A673 (cell line): ENCODE measurements around the gene GJB4. TPM values are rescaled to one million over a fixed set of nuclear protein-coding genes. Genes with fewer than 3 reads are reported as not detected.

Experiments
- BruUV-seq: library from RNA; stranded (reverse); fragments of 400-500 nt; replicated peaks from 2 replicates; lab custom pipeline; 2021; lab: Mats Ljungman, UMichigan
- CTCF ChIA-PET: fragments of 300-600 bp; sonication (Branson Sonifier 250); formaldehyde crosslinking; loops from one replicate; lab custom pipeline; 2022; ENCODE audit warnings: antibody characterized with exemption; lab: Charles Lee
- POLR2A ChIA-PET: fragments of 300-600 bp; sonication (Branson Sonifier 250); formaldehyde crosslinking; loops from one replicate; lab custom pipeline; 2022; ENCODE audit warnings: antibody characterized with exemption; ENCODE audit not compliant: low non-redundant PET; lab: Charles Lee
- DNase-seq: peaks from one replicate; pipeline ENCODE4 v3.0.0-alpha.2; 2015; ENCODE audit warnings: low spot score
- H3K27ac ChIP-seq: fragments of 200-600 bp; sonication (generic); 2 replicates; pipeline ENCODE4 v1.5.1; 2016; ENCODE audit warnings: mixed run types, low read depth, mild to moderate bottlenecking, mixed read lengths, antibody characterized with exemption, low read length; ENCODE audit not compliant: poor library complexity, severe bottlenecking
- H3K27me3 ChIP-seq: fragments of 200-600 bp; sonication (generic); replicated peaks from 2 replicates; pipeline ENCODE4 v1.6.1; 2017; ENCODE audit warnings: mixed run types, low read depth, mild to moderate bottlenecking, mixed read lengths, antibody characterized with exemption, low read length; ENCODE audit not compliant: insufficient read depth, poor library complexity
- H3K36me3 ChIP-seq: fragments of 200-600 bp; sonication (generic); 2 replicates; pipeline ENCODE4 v1.6.1; 2016; ENCODE audit warnings: mixed run types, mild to moderate bottlenecking, mixed read lengths, antibody characterized with exemption, low read length; ENCODE audit not compliant: insufficient read depth, poor library complexity, severe bottlenecking
- H3K4me1 ChIP-seq: fragments of 200-600 bp; sonication (generic); 2 replicates; pipeline ENCODE4 v1.6.1; 2017; ENCODE audit warnings: mixed run types, mild to moderate bottlenecking, mixed read lengths, antibody characterized with exemption, low read length; ENCODE audit not compliant: insufficient read depth, poor library complexity, severe bottlenecking
- H3K4me3 ChIP-seq: fragments of 200-600 bp; sonication (generic); 2 replicates; pipeline ENCODE4 v1.5.1; 2016; ENCODE audit warnings: low read depth, mixed run types, mild to moderate bottlenecking, mixed read lengths, low read length; ENCODE audit not compliant: poor library complexity, severe bottlenecking
- H3K9me3 ChIP-seq: fragments of 200-600 bp; sonication (generic); 2 replicates; pipeline ENCODE4 v1.6.1; 2016; ENCODE audit warnings: mixed run types, low read depth, mild to moderate bottlenecking, mixed read lengths, antibody characterized with exemption, low read length; ENCODE audit not compliant: poor library complexity, severe bottlenecking
- CTCF ChIP-seq: fragments of 300-800, 200-600 bp; sonication (generic); conservative IDR thresholded peaks from 2 replicates; pipeline ENCODE4 v1.5.1; 2017; ENCODE audit warnings: low read depth, mild to moderate bottlenecking, antibody characterized with exemption, low read length, moderate library complexity, mixed read lengths
- EZH2 ChIP-seq: fragments of 200-600 bp; sonication (generic); IDR thresholded peaks from 2 replicates; pipeline ENCODE4 v1.6.1; 2017; ENCODE audit warnings: borderline replicate concordance, low read depth, mild to moderate bottlenecking, mixed read lengths, antibody characterized with exemption, low read length; ENCODE audit not compliant: poor library complexity, severe bottlenecking
- intact Hi-C: fragments of 100-400 bp; cut with micrococcal nuclease; formaldehyde crosslinking; loops from one replicate; pipeline ENCODE4 v1.10.0; 2022; ENCODE audit not compliant: unreplicated experiment
- total RNA-seq: library from RNA; stranded (reverse); gene quantifications from 2 replicates; pipeline ENCODE4 v1.2.3, GENCODE V29; 2021

The GJB4 gene
- total RNA-seq, 1 experiment from 2014 or later = not detected

- no peaks in the 10 kb centered on the region for H3K9me3 ChIP-seq
- no peaks in the 10 kb centered on the region for H3K4me1 ChIP-seq
- intact Hi-C loops = no loop called here
- POLR2A ChIA-PET = no interaction called here
- CTCF ChIA-PET = no interaction called here
- H3K36me3 ChIP-seq = no peaks in the 10 kb centered on the region
- H3K27ac ChIP-seq = no peak overlapping the region
- TF ChIP-seq EZH2 (no peak), CTCF (no peak)
- H3K4me3 ChIP-seq = no peak overlapping the region
- no TSS peak for BruUV-seq
- DNase-seq = no peak
- H3K27me3 ChIP-seq = peaks cover 10% of the 10 kb centered on the region
Measured at GRCh38 chr1:34790985-34791384, 31.4 kb downstream of the GJB4 start.

GRCh38 chr1:34792424-34792823 is 32.9 kb downstream of the GJB4 start:
- BruUV-seq = no TSS peak
- Histone ChIP-seq H3K9me3 (no peaks in the 10 kb centered on the region), H3K4me1 (no peaks in the 10 kb centered on the region), H3K36me3 (no peaks in the 10 kb centered on the region), H3K27me3 (peaks cover 10% of the 10 kb centered on the region), H3K4me3 (no peak overlapping the region), H3K27ac (no peak overlapping the region)
- intact Hi-C loops = no loop called here
- ChIA-PET CTCF (no interaction called here), POLR2A (no interaction called here)
- no peak for TF ChIP-seq CTCF
- DNase-seq = no peak

- Histone ChIP-seq H3K27ac (no peak within 1 kb of the TSS), H3K9me3 (no peaks in the 10 kb centered on the region), H3K4me1 (no peaks in the 10 kb centered on the region), H3K4me3 (no peak within 1 kb of the TSS), H3K27me3 (peaks cover 10% of the 10 kb centered on the region), H3K36me3 (no peaks in the 10 kb centered on the region)
- no peak for DNase-seq
- CTCF ChIA-PET = no interaction called here
- TF ChIP-seq EZH2 = no peak
- no peak for TF ChIP-seq CTCF
- BruUV-seq = no TSS peak
- intact Hi-C loops = no loop called here
- POLR2A ChIA-PET = no interaction called here
Measured at GRCh38 chr1:34792868-34793727, 33.6 kb downstream of the GJB4 start, which contains the start of gene GJA4. Gene GJA4 (plus strand): TSS chr1:34792999. CDS start chr1:34794214, 1,215 bp downstream.
